DOHH2 (cell line): ENCODE data around the gene PTGIS.

ENCODE experiments used
- H3F3A ChIP-seq: fragments of 200-600 bp; sonication (generic), shearing (Covaris generic); 2 replicates; pipeline ENCODE4 v1.6.0; 2016; ENCODE audit warnings: antibody characterized with exemption, mild to moderate bottlenecking; ENCODE audit not compliant: control insufficient read depth, insufficient read depth
- H3K27ac ChIP-seq: fragments of 200-600 bp; sonication (generic); 2 replicates; pipeline ENCODE4 v1.5.1; 2014; ENCODE audit warnings: low read depth, mild to moderate bottlenecking, low read length, moderate library complexity
- H3K27me3 ChIP-seq: fragments of 200-600 bp; sonication (generic); 2 replicates; pipeline ENCODE4 v1.6.1; 2014; ENCODE audit warnings: mild to moderate bottlenecking, low read length, mixed read lengths; ENCODE audit not compliant: control insufficient read depth
- H3K36me3 ChIP-seq: fragments of 200-600 bp; sonication (generic); 2 replicates; pipeline ENCODE4 v1.6.1; 2014; ENCODE audit warnings: mild to moderate bottlenecking, low read length, moderate library complexity, mixed read lengths; ENCODE audit not compliant: control insufficient read depth
- H3K4me1 ChIP-seq: fragments of 200-600 bp; sonication (generic); 2 replicates; pipeline ENCODE4 v1.6.1; 2014; ENCODE audit warnings: mild to moderate bottlenecking, low read length, mixed read lengths; ENCODE audit not compliant: control insufficient read depth
- H3K4me2 ChIP-seq: fragments of 200-600 bp; sonication (generic); 2 replicates; pipeline ENCODE4 v1.6.0; 2014; ENCODE audit warnings: mild to moderate bottlenecking, low read length, moderate library complexity
- H3K4me3 ChIP-seq: fragments of 200-600 bp; sonication (generic); 2 replicates; pipeline ENCODE4 v1.5.1; 2014; ENCODE audit warnings: mild to moderate bottlenecking, low read length, mixed read lengths
- H3K79me2 ChIP-seq: fragments of 200-600 bp; sonication (generic); 2 replicates; pipeline ENCODE4 v1.6.1; 2014; ENCODE audit warnings: mild to moderate bottlenecking, low read length, mixed read lengths; ENCODE audit not compliant: control insufficient read depth
- H3K9me2 ChIP-seq: fragments of 200-600 bp; sonication (generic); replicated peaks from 2 replicates; pipeline ENCODE4 v1.6.1; 2014; ENCODE audit warnings: mild to moderate bottlenecking, low read length, mixed read lengths; ENCODE audit not compliant: control insufficient read depth
- H3K9me3 ChIP-seq: fragments of 200-600 bp; sonication (generic); 2 replicates; pipeline ENCODE4 v1.6.1; 2014; ENCODE audit warnings: antibody characterized with exemption, low read length, mixed read lengths; ENCODE audit not compliant: control insufficient read depth, insufficient read depth
- H4K20me1 ChIP-seq: fragments of 200-600 bp; sonication (generic); 2 replicates; pipeline ENCODE4 v1.6.0; 2014; ENCODE audit warnings: low read depth, mild to moderate bottlenecking, antibody characterized with exemption, low read length, moderate library complexity; ENCODE audit not compliant: control insufficient read depth, insufficient read depth
- EZH2phosphoT487 ChIP-seq: fragments of 200-600 bp; sonication (generic); IDR thresholded peaks from 2 replicates; pipeline ENCODE4 v1.6.1; 2017; ENCODE audit warnings: borderline replicate concordance, mild to moderate bottlenecking, antibody characterized with exemption, low read length, moderate library complexity, mixed read lengths
- TF ChIP-seq, protein P1 (sequence below): fragments of 200-600 bp; sonication (generic); IDR thresholded peaks from one replicate; pipeline ENCODE4 v1.5.1; 2014; ENCODE audit warnings: antibody characterized with exemption, mild to moderate bottlenecking, low read depth, low read length; ENCODE audit not compliant: poor library complexity, severe bottlenecking

PTGIS gene

GRCh38 chr20:49466114-49466912 is 101.6 kb downstream of the PTGIS start:
- Histone ChIP-seq H3K4me1 (no peaks in the 10 kb centered on the region), H3K79me2 (no peaks in the 10 kb centered on the region), H3K4me2 (no peak overlapping the region), H3K9me3 (no peaks in the 10 kb centered on the region), H3K4me3 (no peak overlapping the region), H3K27me3 (peaks cover 8% of the 10 kb centered on the region), H3F3A (no peaks in the 10 kb centered on the region), H3K27ac (no peak overlapping the region), H4K20me1 (no peaks in the 10 kb centered on the region), H3K36me3 (no peaks in the 10 kb centered on the region), H3K9me2 (no peaks in the 10 kb centered on the region)
- TF ChIP-seq EZH2phosphoT487, result no peak
- TF ChIP-seq, protein P1, sequence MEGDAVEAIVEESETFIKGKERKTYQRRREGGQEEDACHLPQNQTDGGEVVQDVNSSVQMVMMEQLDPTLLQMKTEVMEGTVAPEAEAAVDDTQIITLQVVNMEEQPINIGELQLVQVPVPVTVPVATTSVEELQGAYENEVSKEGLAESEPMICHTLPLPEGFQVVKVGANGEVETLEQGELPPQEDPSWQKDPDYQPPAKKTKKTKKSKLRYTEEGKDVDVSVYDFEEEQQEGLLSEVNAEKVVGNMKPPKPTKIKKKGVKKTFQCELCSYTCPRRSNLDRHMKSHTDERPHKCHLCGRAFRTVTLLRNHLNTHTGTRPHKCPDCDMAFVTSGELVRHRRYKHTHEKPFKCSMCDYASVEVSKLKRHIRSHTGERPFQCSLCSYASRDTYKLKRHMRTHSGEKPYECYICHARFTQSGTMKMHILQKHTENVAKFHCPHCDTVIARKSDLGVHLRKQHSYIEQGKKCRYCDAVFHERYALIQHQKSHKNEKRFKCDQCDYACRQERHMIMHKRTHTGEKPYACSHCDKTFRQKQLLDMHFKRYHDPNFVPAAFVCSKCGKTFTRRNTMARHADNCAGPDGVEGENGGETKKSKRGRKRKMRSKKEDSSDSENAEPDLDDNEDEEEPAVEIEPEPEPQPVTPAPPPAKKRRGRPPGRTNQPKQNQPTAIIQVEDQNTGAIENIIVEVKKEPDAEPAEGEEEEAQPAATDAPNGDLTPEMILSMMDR, result no peak

DNA sequence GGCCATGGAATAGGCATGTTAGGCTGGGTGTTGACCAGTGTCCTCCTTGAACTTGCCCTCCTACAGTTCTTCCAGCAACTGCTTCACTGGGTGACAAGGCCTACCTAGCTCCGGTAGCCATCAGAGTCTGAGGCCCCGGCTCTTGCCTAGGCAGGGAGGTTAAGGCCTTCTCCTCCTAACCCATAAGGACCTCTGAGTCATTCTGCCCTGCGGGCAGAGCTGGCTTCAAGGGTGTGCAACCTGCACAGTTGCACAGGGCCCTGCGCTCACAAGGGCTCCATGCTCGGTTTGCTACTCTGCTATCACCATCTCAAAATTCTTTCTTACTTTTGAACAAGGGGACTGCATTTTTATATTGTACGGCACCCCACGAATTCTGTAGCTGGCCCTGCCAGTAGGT is 103.4 kb downstream of the PTGIS start:
- Histone ChIP-seq H3K9me2 (no peaks in the 10 kb centered on the region), H3K4me2 (no peak overlapping the region), H3K4me1 (no peaks in the 10 kb centered on the region), H3K79me2 (no peaks in the 10 kb centered on the region), H3K4me3 (no peak overlapping the region), H4K20me1 (no peaks in the 10 kb centered on the region), H3K36me3 (no peaks in the 10 kb centered on the region), H3K27me3 (peaks cover 12% of the 10 kb centered on the region), H3F3A (no peaks in the 10 kb centered on the region), H3K27ac (no peak overlapping the region), H3K9me3 (no peaks in the 10 kb centered on the region)
- no peak for TF ChIP-seq EZH2phosphoT487
- TF ChIP-seq, protein P1, result no peak

GRCh38 chr20:49462626-49463025 is 105.3 kb downstream of the PTGIS start:
- Histone ChIP-seq H3K27me3 (peaks cover 20% of the 10 kb centered on the region), H3K4me2 (no peak overlapping the region), H3K27ac (no peak overlapping the region)

More at GRCh38 chr20:49462626-49463025, 105.3 kb downstream of the PTGIS start:
- Histone ChIP-seq H3K9me3 (no peaks in the 10 kb centered on the region), H3K79me2 (no peaks in the 10 kb centered on the region), H3F3A (no peaks in the 10 kb centered on the region), H4K20me1 (no peaks in the 10 kb centered on the region), H3K4me1 (no peaks in the 10 kb centered on the region), H3K4me3 (no peak overlapping the region), H3K9me2 (no peaks in the 10 kb centered on the region), H3K36me3 (no peaks in the 10 kb centered on the region)
- TF ChIP-seq EZH2phosphoT487, result no peak
- TF ChIP-seq, protein P1, result no peak
